GM21619 (cell line): ENCODE data around the gene URB1.
"Not testable (repeated sequence)": the region's sequence is repeated elsewhere in the genome, so short reads cannot be mapped to it uniquely, and the experiment has no call there.

ENCODE experiments used
- ATAC-seq: cut with Tn5 transposase; IDR thresholded peaks from one replicate; pipeline ENCODE4 v1.9.1; 2021; ENCODE audit not compliant: unreplicated experiment

URB1 gene

DNA sequence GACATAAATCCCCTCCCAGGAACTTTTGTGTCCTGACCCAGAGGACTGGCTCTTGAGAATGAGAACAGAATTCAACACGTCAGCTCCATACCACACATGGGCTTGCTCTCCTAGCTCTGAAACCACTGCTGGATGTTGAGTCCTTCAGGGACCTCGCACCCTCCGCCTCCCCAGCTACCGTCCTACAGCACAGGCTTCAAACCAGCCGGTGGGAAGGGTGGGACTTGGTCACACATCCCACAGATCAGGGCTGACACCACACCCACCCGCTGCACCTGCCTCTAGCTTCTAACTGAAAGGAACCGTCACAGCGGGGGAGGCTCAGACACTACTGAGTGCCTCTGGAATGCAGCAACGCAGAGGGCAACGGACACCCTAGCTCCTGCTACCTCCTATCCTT is 70.1 kb downstream of the URB1 start:
- ATAC-seq: no peak

DNA sequence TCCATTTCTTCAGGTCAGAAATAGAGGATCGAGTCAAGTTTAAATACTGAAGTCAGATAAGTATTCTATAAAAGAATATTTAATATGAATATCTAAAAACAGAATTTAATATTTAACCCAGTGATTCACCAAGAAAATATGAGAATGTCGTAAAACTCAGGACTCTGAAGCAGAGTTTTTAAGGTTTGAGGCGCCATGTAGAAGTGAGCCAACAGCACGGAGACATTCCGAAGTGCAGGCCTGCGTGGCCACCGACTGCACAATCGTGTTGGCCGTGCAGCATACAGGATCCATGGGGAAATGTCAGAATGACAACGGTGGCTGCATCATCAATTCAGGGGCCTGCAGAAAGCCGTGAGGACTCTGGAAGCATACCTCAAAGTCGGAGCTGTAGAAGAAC is 70.7 kb downstream of the URB1 start:
- ATAC-seq: no peak

DNA sequence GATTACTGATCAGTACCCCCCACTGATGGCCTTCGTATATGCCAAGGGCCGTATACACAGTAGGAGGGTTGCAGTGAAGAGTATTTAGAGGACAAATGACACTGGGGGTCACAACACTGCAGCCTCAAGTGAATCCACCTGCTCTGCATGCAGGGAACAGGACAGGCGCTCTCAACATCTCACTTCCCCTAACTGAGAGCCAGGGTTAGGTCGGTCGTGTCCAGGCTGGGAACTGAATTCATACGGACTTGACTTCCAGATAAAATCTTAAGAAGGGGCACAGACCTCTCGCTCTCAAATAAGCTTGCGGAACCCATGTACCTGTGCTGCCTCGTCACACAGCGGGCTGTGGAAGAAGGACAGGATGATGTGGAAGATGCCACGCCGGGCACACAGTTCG is 71.3 kb downstream of the URB1 start:
- ATAC-seq: no peak

DNA sequence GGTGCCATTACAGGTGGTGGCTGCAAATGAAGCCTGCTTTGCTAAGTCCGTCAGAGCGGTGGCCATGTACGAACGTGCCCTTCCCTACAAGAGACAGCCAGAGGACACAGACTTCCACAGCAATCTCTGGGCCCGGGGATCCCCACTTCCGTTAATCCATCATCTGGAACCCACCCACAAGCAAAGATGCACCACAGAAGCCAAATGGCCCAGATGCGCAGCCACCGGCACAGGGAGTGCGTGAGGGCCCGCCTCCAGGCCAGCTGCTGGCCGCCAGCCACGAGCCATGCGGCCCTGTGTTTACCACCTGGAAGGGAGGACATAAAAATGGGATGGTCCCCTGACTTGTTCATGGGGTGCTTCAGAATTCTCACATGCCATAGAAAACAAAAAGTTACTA is 72.1 kb downstream of the URB1 start:
- ATAC-seq: no peak

DNA sequence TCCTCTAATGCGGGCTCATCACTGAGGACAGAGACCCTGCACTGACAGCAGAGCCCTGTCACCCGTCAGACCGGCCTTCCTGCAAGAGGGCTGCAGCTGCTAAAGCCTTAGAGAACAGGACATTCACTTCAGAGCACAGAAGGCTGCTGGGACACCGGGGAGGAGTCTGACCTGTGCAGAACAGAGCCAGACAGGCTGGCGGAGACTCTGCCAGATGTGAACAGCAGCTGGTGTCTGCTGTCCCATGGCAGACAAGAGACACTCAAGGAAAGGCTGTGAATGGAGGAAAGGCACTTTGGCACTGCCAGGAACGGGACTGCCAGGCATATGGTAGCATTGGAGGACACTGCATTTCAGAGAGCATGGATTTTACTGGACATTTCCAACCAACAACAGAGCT is 72.8 kb downstream of the URB1 start:
- ATAC-seq: no peak

DNA sequence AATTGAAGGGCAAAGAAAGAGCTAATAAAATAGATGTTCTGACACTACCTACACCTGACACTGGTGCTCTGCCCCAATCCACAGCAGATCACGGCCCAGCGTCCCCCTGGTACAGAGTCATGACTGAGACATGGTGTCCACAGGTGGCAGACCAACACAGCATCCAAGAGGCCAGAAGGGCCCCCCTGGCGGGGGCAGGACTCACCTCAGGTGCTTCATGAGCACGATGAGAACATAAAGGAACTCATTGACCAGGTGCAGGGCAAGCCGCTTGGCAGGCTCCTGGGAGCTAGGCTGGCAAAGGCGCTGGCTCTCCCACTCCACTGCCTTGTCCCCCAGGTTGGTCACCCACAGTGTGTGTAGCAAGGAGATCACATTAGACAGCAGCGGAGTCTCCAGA is 73.8 kb downstream of the URB1 start:
- ATAC-seq: no peak

DNA sequence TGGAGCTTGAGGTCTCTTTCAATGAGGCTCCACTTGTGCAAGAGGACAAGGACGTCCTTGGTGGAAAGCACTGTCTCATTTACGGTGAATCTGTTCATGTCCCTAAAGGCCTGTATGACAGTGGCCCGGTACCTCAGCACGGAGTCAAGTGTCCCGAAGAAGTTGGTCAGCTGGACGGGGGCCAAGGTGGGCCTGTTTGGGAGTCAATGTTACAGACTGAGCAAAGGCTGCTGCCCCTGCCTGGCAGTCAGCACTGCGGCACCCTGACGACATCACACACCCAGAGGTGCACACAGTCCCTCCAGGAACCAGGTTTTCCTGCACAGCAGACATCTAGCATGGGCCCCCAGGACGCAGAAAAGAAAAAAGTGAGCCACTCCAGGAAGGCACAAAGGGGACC is 75.1 kb downstream of the URB1 start:
- ATAC-seq: no peak

DNA sequence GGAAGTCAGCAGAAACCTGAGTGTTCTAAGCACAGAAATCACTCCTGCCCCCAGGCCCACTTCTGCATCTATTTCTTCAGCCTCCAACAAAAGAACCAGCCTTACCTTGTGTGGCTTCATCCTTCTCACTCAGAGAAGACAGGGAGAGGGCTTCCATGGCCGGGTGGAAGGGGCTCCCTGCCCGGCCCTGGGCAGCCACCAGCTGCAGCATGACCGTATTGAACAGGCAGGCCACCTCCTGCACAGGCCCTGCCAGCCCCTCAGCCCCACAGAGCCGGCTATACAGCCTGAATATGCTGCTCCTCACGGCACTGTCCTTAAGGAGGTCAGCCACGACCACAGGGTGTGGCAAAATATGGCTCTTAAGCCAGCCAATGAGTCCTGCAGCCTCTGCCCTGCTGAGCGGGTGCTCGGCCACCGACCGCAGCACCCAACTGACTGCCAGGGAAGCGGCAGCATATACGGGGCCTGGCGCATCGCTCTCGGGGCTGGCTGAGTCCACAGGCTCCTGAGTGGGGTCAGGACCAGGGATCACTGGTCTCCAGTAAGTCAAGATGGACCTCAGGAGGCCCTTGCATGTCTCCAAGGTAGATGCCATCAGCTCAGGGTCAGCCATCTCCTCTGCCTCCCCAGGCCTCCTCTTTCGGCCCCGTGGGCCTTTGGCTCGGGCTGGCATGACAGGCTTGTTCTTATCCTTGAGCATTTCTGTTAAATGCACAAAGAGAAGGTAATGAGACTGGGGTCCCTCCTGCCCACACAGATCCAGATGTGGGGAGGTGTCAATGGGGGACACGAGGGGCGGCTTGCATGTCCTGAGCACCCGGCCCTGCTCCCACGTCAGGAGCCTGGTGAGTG is 76.2 kb downstream of the URB1 start:
- no peak for ATAC-seq

DNA sequence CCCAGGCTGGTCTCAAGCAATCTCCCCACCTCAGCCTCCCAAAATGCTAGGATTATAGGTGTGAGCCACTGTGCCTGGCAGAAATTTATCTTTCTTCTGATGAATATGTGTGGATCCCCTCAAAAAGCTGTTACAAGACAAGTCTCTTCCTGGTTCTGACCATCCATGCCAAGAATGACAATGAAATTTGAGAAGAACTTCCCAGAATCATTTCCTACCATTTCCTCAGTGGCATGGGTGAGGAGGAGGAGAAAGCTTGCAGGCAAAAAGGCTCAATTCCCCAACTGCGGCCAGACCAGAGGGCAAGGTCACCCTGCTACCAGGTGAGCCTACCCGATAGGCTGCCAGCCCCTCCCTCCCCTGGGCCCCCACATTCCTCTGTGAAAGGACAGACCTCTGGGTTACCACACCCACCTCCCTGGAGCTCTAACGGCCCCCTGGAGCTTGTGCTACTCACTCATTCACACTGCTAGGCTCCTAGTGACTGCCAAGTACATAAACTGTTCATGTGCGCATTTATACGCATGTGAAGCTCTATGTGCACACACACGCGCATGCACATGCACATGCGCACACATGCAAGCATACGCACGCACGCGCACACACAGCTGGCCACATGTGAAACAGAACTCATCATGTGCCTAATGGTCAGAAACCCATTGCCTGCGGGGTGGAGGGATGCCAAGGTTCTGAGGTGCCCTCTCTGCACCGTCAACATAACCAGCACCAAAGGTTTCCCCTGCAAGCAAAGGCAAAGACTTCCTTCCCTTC is 77.1 kb downstream of the URB1 start:
- ATAC-seq: no peak

DNA sequence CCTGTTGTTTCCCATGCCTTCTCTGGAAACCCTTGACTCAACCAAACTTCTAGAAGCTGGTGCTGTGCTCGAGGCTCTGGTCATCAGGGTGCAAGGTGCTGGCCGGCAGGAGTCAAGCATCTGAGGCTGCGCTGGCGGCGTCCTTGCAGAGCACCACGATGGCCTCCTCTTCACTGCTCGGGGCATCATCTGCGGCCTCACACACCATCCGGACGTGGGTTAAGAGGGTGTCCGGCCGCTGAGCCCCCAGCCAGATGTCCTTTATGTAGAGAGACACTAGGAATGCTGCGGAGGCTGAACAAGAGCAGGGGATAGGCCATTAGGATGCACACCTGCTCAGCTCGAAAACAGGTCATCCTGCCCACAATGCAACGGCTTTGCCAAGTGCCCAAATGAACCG is 78.0 kb downstream of the URB1 start:
- ATAC-seq: no peak

DNA sequence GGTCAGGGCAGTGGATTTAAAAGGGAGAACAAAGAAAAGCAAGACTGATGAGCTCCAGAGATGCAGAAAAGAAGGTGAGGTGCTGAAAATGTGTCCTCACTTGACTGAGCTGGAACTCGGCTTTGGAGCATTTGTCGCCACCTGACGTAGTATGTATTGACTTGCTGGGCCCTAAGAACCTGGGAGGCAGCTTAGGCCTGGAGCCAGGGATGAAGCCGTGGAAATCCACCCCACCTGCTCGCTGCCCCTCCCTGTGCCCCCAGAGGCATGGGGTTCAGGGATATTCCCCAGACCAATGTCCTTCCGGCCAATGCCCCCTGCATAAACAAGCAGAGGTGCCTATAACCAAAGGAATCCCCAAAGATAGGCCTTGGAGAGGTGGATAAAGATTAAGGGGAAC is 79.8 kb downstream of the URB1 start:
- no peak for ATAC-seq

DNA sequence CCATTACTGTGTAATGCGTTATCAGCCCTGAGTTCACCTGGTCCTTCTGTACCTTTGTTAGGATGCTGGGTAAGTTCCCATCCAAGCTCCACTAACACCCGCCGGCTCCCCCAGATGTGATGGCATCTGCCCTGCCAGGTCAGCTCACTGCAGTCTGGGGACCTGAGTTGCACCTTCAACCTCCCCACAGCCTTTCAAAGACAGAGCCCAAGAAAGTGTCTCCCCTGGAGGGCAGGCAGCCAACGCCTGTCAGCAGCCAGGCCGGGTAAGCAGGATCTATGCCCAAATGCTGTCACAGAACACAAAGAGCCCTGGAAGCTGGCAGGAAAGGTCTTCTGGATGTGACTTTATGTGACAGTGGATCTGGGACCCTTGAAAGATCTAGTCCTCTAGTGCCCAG is 80.5 kb downstream of the URB1 start:
- ATAC-seq: no peak

DNA sequence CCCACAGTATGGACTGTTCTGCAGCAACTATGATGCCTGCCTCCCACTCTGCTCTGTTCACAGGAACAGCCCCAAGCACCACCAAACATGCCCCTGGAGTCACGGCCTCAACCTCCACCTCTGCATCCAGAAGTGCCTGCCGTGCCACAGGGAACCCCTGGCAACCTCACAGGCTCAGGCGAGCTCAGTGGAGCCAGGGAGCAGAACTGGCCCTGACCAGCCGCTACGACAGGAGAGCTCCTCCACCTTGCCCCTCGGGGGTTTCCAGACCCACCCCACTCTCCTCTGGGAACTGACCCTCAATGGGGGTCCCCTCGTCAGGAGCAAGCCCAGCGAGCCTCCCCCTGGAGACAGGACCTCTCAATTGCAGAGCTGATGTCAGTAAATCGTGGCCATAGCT is 81.2 kb downstream of the URB1 start:
- ATAC-seq: no peak

DNA sequence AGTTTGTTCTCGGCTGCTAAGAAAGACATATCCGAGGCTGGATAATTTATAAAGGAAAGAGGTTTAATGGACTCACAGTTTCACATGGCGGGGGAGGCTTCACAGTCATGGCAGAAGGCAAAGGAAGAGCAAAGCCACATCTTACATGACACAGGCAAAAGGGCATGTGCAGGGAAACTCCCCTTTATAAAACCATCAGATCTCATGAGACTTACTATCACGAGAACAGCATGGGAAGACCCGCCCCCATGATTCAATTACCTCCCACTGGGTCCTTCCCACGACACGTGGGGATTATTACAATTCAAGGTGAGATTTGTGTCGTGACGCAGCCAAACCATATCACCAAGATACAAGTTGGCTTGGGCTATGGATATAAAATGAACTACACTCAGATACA is 81.8 kb downstream of the URB1 start:
- not testable (repeated sequence) for ATAC-seq

DNA sequence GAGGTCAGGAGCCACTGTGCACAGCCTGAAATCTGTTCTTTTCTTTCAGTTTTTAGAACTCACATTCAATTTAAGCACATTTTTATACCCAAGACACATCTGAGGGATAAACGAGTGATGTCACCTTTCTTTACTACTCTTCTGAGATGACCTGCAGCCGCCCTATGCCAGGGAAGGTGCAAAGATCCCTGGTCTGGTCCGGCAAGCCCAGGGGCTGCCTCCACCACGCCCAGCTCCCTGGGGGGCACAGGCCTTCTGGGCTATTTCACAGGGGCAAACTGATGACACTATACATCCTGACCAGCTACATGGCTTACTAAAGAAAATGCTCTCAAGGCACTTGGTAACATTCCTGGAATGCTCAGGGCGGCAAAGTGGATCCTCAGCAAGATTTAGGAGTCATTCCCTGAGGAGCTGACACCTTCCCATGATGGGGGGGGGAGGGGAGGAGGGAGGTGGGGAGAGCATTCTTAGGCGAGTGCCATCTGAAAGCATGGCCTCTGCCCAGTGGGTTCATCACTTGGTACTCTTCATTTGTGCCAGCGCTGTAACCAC is 82.8 kb downstream of the URB1 start:
- no peak for ATAC-seq

DNA sequence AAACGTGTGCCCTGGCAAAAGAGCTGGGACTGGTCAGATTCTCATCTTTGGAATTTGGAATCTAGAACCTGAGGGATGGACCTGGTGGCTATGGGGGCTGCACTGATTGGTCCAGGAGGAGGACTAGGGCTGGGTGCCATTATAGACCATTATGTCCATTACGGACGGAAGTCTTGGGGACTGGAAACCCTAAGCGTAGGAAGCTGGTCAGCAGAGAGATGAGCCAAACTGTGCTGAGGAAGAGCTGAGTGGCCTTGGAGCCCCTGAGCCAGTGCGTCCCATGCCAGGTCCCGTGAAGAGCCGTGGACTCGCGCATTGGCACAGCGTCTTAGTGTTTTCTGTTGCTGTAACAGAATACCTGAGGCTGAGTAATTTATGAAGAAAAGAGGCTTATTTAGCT is 84.1 kb downstream of the URB1 start:
- no peak for ATAC-seq

DNA sequence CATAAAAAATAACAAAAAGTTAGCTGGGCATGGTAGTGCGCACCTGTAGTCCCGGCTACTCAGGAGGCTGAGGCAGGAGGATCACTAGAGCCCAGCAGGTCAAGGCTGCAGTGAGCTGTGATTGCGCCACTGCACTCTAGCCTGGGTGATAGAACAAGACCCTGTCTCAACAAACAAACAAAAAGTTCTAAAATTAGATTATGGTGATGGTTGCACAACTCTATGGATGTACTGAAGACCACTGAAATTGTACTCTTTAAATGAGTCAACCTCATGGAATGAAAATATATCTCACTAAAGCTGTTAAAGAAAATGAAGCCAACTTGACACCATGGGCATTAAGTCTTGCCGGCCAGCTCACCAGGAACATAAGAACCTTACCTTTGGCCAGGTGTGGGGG is 85.1 kb downstream of the URB1 start:
- ATAC-seq: no peak

DNA sequence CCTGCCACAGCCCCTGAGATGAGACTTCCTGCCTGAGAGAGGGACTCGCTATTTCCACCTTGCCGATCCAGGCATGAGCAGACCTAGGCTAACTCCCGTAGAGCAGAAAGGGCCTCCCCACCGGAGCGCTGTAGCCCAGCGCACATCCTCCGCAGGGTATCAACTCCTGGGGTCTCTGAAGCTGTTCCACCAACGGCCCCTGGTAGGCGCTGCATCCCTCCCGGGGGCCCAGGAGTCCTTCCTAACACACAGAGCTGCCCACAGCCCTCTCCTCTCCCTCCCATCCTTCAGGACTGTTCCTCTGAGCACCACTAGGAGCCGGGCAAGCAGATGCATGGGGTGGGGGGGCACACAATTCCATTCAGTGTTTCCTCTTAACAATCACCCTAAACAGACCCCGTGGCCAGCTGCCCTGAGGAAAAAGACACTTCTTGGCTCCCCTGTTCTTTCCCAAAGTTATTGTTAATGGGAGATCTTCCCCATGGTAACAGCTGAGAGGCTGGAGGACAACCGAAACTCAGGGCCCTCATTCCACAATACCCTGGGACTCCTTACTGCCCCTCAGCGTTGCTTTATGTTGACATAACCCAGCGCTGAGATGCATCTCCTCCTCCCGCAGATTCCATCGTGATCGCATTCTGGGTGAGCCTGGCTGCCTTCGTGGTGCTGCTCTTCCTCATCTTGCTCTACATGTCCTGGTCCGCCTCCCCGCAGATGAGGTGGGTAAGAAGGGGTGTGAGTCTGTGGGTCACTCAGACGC is 86.6 kb downstream of the URB1 start:
- ATAC-seq: no peak

DNA sequence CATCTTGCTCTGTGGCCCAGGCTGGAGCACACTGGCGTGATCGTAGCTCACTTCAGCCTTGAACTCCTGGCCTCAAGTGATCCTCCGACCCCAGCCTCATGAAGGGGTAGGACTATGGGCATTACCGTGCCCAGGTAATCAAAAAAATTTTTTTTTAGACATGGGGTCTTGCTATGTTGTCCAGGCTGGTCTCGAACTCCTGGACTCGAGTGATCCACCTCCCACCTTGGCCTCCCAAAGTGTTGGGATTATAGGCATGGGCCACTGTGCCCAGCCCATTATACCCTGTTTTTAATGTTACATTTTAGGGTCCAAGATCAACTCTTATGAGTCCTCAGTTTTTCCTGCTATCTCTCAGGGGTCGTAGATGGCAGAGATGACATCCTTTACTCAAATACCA is 87.8 kb downstream of the URB1 start:
- ATAC-seq: no peak

DNA sequence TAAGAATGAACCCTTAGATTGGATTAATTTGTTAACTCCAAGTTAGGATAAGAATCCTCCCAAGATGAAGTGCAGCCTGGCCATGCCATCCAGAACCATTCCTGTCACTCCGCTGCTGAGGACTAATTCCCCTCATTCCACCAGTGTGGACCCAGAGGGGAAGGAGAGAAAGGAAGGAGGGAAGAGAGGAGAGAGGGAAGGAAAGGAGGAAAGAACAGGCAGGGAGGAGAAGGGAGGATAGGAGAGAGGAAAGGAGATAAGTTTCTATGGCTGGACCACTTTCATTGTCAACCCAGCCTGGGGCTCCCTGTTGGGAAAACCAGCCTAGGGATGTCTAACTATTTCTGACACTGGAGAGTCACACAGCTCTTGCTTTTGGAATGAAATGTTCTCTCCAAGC is 89.4 kb downstream of the URB1 start:
- no peak for ATAC-seq

DNA sequence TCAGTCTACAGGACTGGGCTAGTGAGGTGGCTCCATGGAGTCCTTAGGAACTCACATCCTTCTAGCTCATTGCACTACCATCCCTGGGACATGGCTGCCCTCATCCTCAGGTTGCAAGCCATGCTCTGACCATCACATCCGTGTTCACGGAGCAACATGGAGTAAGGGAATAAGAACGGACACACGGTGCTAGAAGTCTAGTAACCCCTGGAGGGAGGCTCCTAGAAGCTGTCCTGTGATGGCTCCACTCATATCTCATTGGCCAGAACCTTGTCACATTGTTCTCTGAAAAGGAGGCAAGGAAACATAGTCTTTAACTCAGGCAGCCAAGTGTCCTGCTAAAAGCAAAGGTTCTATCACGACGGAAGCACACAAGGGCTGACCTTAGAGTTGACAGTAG is 90.3 kb downstream of the URB1 start:
- no peak for ATAC-seq

DNA sequence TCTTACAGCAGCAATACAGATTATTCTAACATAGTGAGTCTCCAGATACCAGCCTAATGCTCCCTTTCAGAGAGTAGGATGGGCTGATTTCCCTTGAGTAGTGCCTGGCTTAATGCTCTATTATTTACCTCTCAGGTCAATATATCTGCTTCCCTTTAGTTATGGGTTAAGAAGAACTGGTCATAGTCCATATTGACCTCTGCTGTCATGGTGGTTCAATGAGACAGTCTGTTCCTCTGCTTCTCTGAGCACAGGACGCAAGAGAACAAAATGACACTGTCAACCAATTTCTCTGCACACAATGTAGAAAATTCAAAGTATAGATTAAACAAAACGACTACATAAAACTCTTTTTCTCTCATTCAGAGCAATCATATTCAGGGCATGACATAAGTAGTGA is 91.2 kb downstream of the URB1 start:
- ATAC-seq: no peak
